OCI-LY3 (cell line): ENCODE measurements around the gene CXXC5.

Experiments
- CTCF ChIP-seq: fragments of 200-600, 300-600 bp; sonication (generic); IDR thresholded peaks from 2 replicates; pipeline ENCODE4 v1.5.1; 2014; ENCODE audit warnings: antibody characterized with exemption, low read length, low read depth
- EZH2phosphoT487 ChIP-seq: fragments of 200-600 bp; shearing (Covaris generic); IDR thresholded peaks from 2 replicates; pipeline ENCODE4 v1.6.1; 2018; ENCODE audit warnings: antibody characterized with exemption, mixed run types, low read depth

- no peak for TF ChIP-seq CTCF
- TF ChIP-seq EZH2phosphoT487 = no peak
These were observed 17.5 kb downstream of the CXXC5 start for GRCh38 chr5:139665626-139666025.
